Measurements from ENCODE around the gene SNRNP48.

SNRNP48 gene

GRCh38 chr6:7604003-7604402 is 14.0 kb downstream of the SNRNP48 start:
- DNase-seq = no peak

DNA sequence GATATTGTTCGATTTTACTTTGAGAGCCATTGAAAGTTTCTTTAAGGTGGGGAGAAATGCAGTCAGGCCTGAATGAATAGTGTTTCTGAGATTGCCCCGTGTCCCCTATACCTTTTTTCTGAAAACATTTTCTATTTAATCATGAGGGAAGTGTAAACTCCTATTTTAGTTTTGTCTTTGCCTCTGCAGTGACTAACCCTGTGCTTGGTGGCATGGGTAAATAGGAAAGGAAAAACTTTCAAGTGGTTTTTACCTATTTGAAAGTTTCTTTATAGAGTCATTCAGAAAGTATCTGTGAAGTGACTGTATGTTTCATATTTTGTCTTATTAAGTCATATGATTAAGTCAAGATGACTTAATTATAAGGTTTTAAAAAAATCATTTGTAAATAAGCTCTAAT is 14.5 kb downstream of the SNRNP48 start:
- no peak for DNase-seq

DNA sequence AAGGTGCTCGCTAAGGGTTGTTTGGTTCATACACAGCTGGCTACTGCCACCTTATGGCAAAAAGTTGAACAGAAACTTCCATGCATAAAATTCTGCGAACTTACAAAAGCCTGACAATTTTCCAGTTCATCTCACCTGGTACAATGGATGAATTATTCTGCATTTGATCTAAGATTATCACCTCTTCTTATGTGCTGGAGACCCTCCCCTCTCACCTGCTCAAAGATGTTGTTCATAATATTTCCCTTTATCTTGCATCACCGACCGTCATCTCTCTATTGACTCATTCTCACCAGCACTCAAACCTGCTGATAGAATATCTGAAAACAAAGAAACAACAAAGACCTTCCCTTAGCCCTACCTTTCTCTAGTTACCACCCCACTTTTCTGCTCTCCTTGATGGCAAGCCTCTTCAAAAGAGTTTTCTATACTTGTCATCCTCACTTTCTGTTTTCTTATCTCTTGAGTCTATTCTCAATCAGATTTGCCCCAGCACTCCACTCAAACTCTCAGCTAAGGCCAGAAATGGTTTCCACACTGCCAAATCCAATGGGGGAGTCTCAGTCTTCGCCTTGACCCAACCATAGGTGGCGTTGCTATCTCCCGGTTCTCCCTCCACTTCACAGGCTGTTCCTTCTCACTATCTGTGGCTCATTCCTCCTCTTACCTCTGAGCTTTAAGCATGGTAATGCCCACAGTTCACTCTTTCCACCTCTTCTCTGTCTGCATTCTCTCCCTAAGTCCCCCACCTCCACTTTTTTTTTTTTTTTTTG is 25.8 kb downstream of the SNRNP48 start:
- DNase-seq = peak; percentile 20

DNA sequence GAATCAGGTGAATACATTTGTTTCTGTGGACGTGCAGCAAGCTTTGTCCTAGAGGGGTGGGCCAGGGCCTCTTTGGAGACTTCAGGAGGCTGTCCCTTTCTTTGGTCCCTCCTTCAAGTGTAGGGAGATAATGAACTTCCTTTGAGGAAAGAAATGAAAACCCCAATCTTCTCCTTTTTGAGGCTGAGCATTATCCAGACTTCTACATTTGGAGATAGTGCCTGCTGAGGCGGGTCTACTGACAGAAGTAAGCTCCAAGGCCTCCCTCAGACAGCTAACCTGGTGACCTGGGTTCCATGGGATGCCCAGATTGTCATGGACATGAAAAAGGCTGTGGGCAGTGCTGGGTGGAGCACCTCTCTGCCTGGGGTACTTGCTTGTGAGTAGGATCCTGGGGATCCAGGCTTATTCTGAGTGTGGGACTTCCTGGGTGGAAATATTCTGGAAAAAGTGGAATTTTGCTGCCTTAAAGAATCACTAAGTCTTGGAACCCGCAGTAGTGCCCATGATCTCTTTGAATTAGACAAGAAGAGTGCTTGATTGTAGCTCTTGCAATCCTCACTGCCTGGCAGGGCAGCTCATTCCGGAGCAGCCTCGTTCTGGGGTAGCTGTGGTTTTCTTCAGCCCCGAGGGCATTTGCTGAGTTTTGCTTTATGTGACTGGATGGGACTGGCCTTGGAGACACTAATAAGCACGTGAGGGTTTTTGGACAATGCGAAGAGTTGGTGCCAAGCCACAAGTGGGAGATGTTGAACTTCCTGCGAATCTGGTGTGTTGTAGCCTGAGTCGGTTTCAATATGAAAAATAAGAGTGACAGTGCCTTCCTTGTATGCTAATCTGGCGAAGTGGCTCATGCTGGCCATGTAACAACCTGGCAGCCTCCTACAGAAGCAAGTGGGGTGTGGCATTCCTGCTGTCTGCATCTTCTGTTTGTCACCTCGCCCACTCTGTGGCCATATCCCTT is 28.1 kb downstream of the SNRNP48 start:
- no peak for DNase-seq

GRCh38 chr6:7621761-7622160 is 31.8 kb downstream of the SNRNP48 start:
- no peak for DNase-seq

- DNase-seq = peak; percentile 37
Observed at GRCh38 chr6:7624796-7625710, 35.1 kb downstream of the SNRNP48 start.

GRCh38 chr6:7628479-7628878 is 38.5 kb downstream of the SNRNP48 start:
- no peak for DNase-seq

- DNase-seq = no peak
Observed at GRCh38 chr6:7628909-7629308, 38.9 kb downstream of the SNRNP48 start.

DNA sequence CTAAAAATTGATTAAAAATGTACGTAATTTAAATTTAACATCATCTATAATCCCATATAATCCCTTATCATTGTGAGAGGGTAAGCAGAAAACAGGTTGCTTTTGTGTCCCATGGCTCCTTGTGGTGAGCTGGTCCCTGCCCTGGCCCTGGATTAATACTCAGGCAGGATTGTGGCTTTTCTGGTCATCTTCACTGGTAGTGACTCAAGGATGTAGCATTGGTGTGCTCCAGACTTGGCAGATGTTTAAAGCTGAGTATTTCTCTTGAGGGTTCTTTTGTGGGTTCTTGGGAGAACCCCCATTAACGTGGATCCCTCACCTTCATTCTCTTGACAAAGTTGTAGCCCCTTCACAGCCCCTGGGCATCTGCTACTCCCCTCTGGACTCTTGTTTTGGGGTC is 39.3 kb downstream of the SNRNP48 start:
- DNase-seq = no peak

- DNase-seq = no peak
Observed at GRCh38 chr6:7630792-7631191, 40.8 kb downstream of the SNRNP48 start.

DNA sequence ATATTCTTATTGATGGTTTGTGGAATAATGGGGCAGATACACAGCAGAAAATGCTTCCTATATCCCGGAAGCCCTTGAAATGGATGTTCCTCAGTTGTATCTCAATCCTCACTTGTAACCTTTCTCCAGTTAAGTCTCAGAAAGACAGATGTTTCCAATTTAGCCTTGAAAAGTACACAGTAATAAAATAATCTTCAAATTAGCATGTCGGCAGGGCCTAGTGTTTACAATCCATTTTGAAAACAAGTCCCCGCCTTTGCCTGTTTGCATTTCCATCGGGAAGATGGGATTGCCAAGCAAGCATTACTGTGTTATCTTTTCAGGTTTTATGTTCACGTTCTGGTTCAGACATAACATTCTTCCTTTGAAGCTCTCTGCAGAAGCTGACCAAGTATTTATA is 41.5 kb downstream of the SNRNP48 start:
- no peak for DNase-seq

- no peak for DNase-seq
Observed at GRCh38 chr6:7632501-7633290, 42.7 kb downstream of the SNRNP48 start.

- DNase-seq = peak; percentile 22
Observed at GRCh38 chr6:7633361-7633760, 43.4 kb downstream of the SNRNP48 start.

DNA sequence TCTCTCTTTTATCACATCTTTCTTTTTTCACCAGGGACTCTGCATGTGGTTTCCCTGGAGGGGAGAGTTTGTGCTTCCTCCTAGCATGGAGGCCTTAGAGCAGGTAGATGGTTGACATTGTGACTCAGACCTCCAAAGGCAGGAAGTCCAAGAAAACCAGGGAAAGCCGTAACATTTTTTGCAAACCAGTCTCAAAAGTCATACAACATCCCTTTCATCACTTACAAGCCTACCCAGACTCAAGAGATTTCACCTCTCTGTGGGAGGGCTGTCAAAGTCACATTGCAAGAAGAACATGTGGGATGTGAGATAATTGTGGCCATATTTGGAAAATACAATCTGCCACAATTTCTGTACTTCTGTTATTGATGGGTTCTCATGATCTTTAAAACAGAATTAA is 46.2 kb downstream of the SNRNP48 start:
- DNase-seq = no peak

DNA sequence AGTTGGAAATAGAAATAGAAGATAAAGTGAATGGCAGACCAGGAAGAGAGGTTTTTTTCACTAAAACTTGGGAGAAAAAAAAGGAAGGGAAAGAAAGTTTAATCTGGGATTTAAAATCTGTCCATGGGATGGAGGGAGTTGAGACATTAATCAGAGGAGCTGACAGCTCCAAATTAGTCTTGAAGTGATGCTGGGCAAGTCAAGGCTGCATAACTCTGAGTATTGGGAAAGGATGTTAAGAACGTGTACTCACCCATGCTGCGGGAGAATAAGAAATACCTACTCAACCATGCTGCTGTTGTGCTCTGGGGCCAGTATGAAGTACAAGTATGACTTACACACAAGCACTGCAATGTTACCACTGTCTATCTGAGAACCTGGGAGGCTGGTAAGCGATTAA is 47.5 kb downstream of the SNRNP48 start:
- no peak for DNase-seq

DNA sequence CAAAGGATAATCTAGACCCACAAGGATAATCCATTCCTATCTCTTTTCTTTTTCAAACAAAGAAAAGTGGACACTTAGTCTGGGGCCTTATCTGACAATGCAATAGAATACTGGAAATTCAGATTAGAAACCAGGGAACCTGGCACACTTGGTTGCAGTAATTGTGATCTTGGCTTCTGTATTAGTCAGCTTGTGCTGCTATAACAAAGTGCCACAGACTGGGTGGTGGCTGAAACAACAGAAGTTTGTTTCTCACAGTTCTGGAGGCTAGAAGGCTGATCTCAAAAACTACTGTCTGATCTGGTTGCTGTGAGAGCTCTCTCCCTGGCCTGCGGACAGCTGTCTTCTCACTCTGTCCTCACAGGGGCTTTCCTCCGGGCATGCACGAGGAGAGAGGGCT is 49.4 kb downstream of the SNRNP48 start:
- no peak for DNase-seq

DNA sequence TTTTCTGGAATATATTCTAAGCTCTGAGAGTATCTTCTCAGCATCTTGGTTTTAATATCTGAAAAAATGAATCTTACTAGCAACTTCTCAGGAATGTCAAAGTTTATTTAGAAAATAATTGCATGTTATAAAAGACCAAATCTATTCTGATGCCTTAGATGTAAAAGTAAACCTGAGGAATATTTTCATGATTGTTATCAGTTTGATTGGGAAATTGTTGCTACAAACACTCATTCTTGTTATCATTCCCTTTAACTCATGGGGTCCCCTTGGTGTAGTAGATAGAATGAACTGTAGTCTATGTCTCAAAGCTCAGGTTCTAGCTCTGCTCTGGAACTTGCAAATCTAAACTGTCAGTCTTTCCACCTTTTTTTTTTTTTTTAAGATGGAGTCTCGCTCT is 50.0 kb downstream of the SNRNP48 start:
- no peak for DNase-seq

GRCh38 chr6:7640607-7641577 is 50.9 kb downstream of the SNRNP48 start:
- no peak for DNase-seq

DNA sequence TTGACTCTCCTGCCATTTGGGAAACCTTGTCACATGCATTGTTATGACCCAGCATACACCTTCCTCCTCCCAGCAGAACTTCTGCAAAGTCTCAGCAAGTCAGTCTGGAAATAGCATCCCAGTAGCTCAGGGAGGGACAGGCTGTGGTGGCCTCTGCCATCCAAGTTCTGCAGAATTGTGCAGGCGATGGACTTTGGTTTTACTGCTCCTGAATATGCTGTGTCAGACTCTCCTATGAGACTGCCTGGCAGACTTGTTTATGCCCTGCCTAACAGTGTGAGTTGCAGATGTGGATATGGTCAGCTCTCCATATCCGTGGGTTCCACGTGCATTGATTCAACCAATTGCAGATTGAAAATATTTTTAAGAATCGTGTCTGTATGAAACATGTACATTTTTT is 52.8 kb downstream of the SNRNP48 start:
- DNase-seq = no peak

DNA sequence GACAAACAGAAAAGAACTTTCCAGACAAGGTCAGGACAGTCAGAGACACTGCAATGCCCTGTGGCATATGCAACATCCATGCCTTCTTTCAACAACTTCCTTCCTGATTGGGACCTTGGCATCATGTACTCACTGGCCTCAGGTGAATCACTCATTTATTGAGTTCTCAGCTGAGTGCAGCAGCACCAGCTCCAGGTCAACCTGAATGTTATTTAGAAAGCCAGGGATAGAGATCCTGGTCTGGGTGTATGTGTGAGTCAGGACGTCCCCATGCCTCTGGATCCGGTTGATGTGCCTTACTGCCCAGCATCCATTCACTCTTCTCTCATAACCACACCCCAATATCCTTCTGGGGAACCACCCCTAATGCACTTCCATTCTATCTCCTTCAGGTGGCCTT is 54.4 kb downstream of the SNRNP48 start:
- DNase-seq = no peak

DNA sequence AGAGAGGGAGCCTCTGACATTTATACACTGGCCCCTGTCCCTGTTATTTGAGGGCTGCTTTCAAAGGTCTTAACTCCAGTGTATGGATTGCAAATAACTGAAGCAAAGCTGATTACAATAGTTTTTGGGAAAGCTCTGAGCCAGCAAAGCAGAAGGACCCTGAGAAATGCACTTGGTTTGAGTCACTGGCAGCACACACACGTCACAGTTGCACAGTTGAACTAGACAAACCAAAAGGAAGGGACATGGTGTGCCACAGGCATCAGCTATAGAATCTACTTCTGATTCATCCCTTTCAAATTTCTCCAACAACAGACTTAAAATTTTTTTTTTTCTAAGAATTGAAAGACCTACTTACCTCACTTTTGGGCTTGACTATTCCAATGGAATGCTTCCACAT is 56.4 kb downstream of the SNRNP48 start:
- no peak for DNase-seq
